ENCODE measurements around the gene RHOA.

The RHOA gene

DNA sequence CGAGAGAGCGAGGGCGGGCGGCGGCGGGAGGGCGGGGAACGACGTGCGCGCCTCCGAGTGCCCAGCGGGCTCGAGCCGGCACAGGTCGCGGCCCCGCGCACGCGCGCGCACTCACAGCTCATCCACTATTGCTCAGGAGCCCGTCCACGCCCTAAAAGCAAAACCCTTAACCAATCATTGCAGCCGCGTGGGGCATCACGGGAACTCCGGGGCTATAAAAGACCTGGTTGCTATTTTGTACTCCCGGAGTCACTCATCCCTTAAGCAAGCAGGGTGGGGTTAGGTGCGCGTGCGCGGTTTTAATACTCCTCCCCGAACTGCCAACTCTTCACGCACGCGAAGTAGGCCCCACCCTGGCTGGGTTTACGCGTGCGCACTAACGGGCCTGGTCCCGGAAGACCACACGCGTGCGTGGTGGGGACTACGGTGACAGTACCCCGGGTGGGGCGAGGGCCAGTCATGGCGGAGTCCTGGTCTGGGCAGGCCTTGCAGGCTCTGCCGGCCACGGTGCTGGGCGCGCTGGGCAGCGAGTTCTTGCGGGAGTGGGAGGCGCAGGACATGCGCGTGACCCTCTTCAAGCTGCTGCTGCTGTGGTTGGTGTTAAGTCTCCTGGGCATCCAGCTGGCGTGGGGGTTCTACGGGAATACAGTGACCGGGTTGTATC, at the start of gene RHOA, which contains the start of gene TCTA:
RHOA (minus strand) TSS at position 9 of the 664 bp plus-strand sequence. CDS start 36,387 bp downstream, outside the sequence.
TCTA (plus strand) TSS at position 456 of the 664 bp plus-strand sequence; CDS start at position 460, 4 bp downstream.
- DNase-seq (ENCODE audit: low spot score), result peak; percentile 100

DNA sequence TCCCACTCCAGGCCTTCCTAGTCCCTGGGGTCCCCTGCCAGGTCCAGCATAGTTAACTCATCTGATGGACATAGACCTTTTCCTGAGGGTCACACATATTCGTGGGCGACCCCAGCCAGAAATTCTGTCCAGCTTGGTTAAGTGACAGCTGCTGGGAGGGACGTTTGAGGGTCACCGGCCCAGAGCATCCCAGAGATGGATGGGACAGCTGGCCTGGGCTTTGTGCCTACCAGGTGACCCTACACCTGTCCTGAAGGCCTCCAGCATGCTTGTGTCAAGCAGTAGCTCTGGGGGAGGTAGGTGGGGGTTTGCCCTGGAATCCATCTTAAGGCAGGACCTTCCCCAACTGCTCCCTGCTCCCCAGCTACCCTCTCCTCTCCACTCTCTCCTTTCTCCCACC, 49.2 kb upstream of the RHOA start:
- DNase-seq (ENCODE audit: low spot score), result no peak

DNA sequence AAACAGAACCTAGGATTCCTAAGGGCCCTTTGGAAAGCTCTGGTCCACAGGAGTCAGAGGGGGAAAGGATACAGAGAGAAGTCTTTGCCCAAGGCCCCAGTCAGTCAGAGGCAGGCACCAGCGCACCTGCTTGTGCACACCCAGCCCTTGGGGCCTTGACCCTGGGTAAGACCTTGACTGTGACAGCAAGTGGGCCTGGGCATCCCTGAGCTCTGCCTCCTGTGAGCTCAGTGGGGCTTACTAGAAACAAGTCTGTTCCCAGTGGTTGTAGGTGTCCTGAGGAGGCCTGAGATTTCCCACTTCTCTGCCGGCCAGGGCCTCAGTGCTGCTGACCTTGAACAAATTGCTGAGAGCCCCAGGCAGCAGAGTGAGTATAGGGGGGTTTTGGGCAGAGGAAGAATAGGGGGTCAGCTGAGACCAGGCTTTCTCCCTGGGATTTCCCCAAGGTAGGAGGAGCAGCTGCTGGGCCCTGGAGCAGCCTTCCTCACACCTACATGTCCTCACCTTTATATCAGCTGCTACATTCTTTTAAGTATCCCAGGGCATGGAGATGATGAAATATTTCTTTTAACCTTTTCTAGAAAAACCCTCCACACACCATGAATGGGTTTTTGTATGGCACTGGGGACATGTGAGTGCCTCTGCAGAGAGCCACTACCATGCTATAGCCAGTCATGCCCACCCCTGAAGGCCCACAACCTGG, 48.6 kb upstream of the RHOA start:
- no peak for DNase-seq (ENCODE audit: low spot score)

DNA sequence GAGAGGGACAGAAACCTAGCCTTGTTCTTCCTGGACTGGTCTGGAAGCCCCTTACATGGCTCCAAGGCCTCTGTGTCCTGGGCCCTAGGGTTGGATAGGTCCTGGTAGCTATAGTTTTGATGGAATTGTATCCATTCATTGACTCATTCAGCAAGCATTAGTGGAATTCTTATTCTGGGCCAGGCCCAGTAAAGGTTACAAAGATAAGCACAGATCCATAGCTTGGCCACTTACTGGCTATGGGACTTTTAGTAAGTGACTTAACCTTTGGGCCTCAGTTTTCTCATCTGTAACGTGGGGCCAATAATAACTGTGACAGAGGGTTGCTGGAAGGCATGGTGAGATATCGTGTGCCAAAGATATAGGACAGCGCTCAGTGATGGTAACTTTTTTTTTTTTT, 44.7 kb upstream of the RHOA start:
- DNase-seq (ENCODE audit: low spot score), result no peak

DNA sequence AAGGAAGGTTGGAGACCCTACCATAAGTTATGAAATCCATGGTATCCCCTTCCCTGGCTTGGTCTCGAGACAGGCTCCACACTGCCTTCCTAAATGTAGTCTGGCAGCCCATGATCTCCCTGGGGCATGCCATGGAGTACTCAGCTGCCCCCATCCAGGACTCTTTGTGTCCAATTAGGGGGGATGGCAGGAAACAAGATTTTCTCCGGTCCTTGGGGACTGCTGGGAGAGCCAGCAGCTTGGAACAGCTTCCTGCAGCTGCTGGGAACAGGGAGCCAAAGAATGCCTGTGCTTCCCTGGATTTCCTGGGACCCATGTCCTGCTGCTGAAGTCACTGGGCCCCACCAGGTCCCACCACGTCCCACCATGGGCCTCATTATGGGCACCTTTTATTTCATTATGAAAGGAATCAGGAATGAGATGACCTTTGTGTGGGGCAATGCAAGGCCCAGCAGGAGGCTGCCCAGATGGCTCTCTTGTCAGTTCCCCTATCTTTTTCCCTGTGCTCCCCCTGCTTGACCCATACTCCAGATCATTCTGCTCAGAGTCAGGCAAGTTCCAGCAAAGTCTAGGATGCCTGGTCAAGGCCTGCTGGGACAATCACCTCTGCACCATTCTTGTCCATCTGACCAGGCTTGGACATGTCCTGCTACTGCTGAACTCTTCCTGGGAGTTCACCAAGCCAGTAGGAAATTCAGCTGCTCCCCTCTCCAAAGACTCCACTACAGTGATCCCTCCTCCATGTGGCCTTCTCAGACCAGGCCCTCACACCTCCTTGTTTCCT, 43.3 kb upstream of the RHOA start:
- no peak for DNase-seq (ENCODE audit: low spot score)

DNA sequence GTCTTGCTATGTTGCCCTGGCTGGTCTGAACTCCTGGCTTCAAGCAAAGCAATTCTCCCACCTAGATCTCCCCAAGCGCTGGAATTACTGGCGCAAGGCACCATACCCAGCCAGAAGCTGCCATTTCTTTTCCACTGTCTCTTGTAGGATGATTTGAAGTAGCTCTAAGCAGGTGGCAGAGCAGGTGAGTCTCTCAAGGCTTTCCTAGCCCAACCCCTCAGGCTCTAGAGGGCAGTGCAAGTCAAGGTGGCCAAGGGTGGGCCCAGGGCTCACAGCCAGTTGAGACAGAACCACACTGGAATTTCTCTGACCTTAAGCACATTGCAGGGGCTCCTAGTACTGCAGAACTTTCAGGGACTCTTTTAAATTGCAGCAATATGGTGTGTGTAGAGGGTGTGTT, 42.7 kb upstream of the RHOA start:
- no peak for DNase-seq (ENCODE audit: low spot score)

DNA sequence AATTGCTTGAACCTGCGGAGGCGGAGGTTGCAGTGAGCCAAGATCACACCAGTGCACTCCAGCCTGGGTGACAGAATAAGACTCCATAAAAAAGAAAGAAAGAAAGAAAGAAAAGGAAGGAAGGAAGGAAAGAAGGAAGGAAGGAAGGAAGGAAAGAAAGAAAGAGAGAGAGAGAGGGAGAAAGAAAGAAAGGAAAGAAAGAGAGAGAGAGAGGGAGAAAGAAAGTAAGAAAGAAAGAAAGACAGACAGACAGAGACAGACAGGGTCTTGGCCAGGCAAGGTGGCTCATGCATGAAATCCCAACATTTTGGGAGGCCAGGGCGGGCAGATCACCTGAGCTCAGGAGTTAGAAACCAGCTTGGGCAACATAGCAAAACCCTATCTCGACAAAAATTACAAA, 41.8 kb upstream of the RHOA start:
- no peak for DNase-seq (ENCODE audit: low spot score)

DNA sequence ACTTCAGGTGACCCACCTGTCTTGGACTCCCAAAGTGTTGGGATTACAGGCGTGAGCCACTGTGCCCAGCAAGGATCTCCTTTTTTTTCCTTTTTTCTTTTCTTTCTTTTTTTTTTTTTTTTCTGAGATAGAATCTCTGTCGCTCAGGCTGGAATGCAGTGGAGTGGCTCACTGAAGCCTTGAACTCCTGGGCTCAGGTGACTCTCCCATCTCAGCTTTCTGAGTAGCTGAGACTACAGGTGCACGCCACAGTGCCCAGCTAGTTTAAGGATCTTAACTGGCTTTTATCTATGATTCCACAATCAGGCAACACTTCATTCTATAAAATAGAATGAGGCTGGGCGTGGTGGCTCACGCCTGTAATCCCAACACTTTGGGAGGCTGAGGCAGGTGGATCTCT, 33.6 kb upstream of the RHOA start:
- DNase-seq (ENCODE audit: low spot score), result no peak

DNA sequence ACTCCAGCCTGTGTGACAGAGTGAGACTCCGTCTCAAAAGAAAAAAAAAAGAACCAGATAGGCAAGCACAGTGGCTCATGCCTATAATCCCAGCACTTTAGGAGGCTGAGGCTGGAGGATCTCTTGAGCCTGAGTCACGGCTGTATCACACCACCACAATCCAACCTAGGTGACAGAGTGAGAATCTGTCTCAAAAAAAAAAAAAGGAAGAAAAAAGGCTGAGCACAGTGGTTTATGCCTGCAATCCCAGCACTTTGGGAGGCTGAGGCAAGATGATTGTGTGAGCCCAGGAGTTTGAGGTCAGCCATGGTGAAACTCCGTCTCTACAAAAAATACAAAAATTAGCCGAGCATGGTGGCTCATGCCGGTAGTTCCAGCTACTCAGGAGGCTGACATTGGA, 23.0 kb upstream of the RHOA start:
- DNase-seq (ENCODE audit: low spot score), result no peak

DNA sequence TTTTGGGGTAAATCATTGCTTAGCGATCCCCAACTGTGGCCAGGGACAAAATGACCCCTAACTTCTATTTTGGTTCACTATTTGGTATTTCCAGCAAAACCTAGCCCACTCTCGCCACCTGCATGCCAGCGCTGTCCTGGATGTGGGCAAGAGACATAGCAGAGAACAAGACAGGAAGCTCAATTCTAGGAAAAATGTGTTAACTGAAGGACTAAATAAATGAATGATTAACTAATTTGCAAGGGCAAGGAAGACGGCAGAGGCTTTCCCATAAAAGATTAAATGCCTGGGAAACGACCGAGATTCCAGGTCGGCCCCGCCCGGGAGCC, 16.9 kb upstream of the RHOA start:
- DNase-seq (ENCODE audit: low spot score), result no peak

DNA sequence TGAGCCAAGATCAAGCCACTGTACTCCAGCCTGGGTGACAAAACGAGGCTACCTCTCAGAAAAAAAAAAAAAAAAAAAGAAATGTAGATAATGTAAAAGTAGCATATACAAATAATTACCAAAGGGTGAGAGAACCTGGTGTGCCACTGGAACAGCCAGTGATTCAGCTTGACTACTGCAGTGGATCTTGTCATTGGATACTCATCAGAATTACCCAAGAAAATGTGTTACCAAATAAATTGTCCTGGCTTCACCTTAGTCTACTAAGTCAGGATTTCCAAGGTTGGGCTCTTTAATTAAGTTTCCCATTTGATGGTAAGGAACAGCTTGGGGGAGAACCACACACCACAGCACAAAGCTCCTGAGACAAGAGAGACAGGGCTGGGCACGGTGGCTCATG, 15.8 kb upstream of the RHOA start:
- no peak for DNase-seq (ENCODE audit: low spot score)

DNA sequence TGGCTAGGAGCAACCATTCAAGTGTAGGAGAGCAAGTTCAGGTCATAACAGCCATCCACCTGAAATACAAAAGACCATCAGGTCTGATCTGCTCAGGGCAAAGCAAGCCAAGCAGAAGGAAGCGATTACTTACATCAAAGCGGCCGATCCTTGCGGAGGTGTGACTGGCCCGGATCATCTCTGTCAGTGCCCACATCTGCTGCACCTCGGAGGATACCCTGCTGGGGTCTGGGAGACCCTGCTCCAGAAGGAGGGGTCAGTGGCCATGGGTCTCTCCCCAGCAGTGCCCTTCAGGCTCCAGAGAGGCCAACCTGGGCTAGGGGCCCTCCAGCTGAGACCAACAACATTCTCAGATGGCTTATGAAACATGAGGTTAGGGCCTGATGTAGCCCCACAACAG, 13.0 kb upstream of the RHOA start:
- no peak for DNase-seq (ENCODE audit: low spot score)

DNA sequence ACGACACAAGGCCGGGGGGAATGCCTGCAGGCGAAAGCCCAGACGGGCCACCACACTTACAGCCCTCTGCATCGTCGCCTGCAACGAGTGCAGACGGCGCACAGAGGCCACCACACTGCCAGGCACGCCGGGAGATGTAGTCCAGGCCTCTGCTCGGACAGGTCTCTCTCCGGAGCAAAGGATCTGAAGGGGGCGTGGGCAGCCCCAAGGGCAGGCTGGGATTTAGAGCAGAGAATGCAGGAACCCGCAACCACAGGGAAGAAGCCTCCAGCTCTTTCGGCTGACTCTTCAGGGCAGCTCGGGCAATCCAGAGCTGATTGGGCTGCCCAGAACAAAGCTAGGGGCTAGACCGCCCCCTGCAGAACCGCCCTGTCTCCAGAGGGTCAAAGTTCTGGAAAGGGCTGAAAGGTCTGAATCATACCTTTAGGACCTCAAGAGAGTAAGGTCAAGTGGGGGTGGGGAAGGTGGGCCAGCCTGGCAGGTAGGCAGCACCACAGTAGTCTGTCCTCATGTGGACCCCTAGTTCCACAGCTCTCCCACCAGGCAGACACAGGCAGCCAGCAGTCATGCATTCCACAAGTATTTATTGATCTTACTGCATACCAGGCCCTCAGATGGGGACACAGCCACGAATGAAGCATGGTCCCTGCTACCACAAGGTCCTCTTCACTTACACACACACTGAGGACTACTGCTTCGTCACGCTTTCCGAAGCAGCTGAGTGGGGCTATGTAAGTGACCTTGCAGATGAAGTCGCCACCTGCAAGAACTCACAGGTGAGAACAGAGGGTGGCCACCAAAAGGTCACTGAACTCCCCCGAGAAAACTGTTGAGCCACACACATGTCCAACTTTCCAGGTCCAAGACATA, 10.8 kb upstream of the RHOA start, which contains the start of gene AMT:
AMT (minus strand) TSS at position 95 of the 870 bp plus-strand sequence; CDS start at position 72, 23 bp downstream.
- DNase-seq (ENCODE audit: low spot score), result no peak

DNA sequence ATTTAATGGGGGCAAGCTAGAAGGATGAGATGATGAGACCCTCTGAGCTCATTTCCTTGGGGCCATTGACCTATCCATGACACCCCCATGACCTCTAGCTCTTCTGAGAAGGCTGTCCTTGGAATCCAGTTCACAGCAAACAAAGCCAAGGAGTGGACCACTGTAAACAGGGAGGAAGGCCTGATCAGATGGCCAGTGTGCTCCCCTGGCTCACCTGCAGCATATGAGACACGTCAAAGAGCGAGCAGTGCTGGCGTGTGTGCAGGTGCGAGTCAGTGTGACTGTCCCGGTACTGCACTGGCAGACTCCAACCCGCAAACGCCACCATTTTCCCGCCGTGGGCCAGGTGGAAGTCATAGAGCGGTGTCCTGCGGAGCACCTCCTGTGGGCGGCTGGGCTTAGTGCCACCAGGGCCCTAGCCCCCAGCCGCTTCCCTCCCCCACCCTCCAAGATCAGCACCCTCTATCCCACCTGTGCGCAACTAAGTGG, 10.2 kb upstream of the RHOA start:
- no peak for DNase-seq (ENCODE audit: low spot score)

DNA sequence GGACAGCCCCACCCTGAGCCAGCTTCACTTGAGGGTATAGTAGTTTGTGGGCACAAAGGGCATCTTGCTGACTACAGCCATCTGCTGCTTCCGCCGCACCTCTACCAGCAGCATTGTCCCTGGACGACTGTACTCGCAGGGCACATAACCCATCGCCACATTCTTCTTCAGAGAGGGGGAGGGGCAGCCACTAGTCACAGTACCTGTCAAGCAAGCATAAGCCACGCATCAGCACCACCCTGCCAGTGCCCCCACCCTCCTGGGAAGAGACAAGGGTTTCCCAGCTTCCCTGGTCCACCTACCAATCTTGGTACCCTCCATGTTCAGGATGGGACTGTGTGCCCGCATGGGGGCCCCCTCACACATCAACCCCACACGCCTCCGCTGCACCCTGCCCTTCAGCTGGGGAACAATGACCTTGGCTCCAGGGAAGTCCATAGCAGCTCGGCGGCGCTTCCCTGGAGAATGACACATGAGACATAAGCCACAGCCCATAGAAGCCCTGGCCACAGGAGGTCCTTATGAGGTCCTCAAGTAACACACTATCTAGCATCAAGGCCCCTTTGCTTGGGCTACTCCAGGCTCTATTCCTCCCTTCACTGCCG, 5.8 kb upstream of the RHOA start:
- no peak for DNase-seq (ENCODE audit: low spot score)

DNA sequence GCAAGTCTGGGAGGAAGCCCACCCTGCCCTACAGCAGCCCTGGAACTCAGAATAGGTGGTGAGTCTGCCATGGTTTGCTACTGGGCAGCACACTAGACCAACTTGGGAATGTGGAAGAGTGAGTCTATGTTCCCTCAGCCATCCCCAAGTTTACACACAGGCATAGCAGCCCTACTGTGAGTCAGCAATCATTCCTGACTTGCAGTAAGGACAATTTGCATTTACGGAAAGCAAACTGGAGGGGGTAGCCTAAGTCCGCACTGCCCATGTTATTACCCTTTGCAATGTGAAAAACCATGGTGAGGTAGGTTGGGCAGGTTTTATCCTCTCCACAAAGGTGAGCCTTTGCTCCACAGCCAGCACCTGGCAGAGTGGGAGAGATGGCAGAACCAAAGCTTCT, 5.1 kb upstream of the RHOA start:
- no peak for DNase-seq (ENCODE audit: low spot score)

DNA sequence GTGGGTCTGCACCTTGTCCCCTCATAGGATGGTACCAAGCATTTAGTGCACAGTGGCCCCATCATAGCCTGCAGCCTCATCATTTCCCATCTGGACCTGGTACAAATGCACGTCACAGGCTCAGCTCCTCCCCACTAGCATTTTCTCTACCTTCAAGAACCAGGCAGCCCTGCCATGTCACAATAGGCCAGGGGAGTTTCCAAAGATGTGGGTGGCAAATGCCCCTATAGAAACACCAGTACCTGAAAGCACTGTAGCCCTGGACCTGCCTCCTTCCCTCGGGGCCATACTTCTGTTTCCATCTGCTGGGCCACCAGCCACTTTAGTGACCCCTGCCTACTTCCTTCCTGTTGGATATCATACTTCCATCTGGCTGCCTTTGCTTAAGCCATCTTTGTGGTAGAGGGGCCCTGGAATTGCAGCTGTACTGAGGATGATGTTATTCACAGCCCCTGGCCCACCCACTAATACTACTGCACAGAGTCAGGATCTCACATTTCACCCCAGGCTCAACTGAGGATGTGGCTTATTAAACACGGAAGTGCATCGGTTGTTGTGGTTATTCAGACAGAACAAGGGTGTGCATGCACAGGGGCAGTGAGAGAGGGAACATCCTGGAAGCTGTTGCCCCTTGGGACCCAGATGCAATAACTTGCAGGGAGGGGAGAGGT, 4.3 kb upstream of the RHOA start:
- DNase-seq (ENCODE audit: low spot score), result no peak

DNA sequence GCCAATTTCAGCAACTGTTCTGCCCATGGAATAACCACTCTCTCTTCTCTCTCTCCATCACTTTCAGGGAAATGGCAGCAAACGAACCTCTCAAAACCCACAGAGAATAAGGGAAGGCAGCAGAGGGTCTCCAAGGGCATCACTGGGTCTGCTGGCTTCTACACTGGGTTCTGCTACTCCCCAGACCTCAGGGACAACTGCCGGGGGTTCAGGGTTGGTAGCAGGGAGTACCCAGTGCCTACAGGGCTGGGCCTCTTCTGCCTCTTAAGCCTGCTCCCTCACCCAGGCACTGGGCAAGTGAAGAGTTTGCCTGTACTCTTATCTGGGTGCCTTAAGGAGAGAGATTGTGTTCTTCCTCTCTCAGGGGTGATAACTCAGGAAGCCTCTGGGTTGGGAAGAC, 3.0 kb upstream of the RHOA start:
- no peak for DNase-seq (ENCODE audit: low spot score)

DNA sequence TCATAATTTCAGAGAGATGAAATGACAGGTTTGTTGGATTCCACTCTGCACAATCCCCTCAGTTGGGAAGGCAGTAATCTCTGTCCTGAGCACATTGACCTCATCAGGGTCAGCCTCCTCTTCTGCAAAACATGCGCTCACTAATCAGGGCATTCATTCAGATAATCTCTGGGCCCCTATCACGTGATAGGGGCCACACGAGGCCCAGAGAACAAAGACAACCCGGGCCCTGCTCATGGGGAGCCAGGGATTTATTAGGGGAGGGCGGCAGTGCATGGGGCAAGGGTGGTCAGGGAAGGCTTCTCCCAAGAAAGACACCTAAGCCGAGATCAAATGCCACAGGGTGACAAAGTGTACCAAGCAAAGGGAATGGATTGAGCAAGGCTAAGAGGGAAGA, 1.6 kb upstream of the RHOA start:
- DNase-seq (ENCODE audit: low spot score), result no peak

DNA sequence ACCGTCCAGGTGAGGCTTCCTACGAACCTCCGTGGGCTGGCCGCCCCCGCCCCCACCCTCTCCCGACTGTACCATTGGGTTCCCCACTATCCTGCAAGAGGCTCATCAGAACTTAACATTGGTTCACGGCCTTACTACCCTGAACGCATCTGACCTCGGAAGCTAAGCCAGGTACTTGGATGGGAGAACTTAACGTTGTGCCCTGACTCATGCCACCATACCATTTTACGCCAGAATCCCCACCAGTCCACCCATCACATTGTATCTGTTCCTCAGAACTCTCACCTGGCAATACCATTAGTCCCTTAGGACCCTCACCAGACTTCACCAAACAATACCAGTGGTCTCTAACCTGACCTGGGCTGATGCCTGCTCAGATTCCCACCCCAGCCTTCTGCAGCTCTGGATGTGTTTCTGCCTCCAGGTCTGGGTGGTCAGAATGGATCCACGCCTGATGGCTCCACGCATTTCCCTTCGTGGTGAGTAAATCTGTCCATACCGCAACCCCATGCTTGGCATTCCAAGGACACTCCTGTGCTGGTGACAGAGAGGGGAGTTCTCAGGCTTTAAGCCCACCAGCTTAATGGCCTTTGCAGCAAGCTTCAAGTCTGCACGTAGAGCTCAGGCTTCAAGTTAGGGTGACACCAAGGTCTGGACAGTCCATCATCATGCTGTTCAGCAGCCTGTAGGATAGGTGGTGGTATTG, 1.0 kb upstream of the RHOA start:
- DNase-seq (ENCODE audit: low spot score), result no peak

Measured in GM03348 (cell line).